Midbrain (tissue), 1 donor: Measurements from ENCODE around the gene CDH4.
"Not testable (repeated sequence)": the region's sequence is repeated elsewhere in the genome, so short reads cannot be mapped to it uniquely, and the experiment has no call there.

Source experiments
- DNase-seq: peaks from one replicate; lab custom pipeline; 2025; lab: John Stamatoyannopoulos, UW

CDH4 gene

DNA sequence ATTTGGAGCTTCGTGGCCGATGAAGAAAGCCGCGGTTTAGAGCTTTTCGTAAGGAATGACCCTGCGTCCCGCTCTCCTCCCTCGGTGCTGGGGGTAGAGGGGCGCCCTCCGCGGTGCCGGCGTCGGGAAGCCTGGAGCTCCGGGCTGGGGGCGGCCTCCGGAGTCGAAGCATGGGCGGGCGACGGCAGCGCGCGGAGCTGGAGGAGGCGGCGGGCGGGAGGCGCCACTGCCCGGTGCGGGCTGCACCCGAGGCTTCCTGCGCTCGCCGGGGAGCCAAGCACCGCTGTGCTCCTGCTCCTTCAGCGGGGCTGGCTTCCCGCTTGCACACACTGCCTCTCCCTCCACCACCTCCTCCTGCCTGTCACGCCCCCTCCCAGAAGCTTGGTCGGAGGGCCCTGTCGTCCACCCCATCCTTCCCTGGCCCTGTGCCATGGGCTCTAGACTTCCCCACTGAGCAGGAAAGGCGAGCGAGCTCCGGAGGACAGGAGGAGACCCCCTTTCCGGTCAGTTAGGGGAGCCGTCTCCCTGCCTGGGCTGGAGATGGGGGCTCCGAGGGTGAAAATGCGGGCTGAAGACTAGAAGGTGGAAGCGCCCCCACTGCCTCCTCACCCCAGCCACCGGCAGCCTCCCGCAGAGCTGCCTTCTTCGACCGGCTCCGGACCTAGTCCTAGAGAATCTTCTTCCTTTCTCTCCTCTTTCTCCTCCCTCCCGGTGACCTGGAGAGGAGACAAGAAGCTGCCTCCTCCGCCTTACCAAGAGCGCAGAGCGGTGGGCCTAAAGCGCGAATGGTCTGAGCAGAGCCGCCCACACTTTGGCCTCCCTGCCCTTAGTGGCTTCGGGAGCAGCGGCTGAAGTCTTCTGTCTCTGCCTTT is 1.8 kb downstream of the CDH4 start:
- no peak for DNase-seq

DNA sequence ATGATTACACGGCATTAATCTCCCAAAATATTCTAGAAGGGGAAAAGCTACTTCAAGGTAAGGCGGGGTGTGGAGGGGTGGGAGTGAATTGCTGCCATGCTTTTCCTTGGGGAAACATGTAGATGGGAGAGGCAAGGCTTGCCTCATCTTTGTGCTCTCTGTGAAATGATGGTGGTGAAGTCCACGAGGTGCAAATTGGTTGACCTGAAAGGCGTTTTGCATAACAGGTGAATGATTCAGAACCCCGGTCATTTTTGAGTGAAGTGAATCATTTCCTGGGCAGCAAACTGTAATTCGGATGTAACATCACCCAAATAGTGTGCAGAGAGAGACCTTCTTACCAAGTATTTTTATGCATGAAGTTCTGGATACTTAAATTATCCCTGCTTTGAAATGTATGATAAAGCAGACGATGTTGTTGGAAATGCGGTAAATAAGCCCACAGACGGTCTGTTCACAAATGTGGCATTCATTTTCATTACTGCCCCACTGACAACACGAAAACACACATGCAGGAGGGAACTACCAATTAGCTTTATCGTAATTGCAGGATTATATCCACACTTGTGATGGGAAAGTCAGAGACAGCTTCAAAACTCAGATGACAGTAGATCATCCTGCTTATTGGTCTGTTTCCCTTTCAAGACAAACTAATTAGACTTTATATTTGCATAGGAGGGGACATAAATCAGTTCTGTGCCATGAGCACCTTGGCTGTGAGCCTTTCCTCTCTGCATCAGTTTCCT is 3.0 kb downstream of the CDH4 start:
- no peak for DNase-seq

DNA sequence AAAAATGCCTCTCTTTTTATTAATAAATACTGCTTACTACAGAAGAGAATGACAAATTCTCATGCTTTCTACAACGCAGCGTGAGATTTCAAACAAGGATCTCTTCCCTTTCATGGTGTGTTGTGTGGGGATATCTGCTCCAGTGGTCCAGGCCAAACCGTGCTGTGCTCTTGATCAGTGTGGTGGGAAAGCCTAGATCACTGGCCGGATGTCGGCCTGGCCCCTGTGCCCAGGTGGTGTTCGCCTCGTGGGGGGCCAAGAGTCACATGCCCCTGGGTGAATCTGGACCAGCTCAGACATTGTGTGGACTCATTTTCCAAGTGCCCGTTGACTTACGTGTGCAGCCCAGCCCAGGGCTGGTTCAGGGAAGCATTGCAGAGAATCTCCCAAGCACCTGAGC is 4.3 kb downstream of the CDH4 start:
- no peak for DNase-seq

DNA sequence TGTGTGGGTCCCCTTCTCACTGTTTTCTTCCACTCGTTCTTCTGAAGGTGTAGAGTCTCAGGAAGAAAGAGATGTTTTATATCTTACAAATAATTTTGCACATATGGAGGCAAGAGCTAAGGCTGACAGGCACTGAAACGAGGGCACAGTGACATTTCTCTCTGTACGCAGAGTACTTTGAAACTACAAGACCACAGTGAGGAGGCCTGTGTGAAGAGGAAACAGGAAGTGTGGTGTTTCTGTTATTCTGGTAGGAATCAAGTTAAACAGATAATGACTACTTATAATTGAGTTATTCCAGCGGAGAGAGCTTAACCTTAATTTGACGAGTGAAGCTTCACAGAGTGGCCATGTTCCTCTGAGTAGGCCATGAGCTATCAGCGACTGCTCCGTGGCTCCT is 4.8 kb downstream of the CDH4 start:
- no peak for DNase-seq

DNA sequence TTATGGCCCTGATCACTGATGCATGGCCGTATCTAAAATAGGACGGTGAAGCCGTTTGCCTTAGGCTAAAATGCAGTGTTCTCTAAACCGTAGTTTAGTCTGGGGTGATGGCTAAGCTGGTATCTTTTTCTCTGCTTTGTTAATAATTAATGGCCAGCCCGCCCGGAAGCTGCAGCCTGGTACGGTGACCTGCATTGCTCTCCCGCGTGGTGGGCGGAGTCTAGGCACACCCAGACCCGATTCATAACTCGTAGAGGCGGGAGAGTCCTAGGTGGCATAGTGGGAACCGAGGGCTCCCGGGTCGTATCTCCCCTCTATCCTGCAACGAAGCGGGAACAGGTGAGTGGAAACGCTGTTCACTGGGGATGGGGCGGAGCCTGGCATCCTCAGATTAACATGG is 5.5 kb downstream of the CDH4 start:
- no peak for DNase-seq

DNA sequence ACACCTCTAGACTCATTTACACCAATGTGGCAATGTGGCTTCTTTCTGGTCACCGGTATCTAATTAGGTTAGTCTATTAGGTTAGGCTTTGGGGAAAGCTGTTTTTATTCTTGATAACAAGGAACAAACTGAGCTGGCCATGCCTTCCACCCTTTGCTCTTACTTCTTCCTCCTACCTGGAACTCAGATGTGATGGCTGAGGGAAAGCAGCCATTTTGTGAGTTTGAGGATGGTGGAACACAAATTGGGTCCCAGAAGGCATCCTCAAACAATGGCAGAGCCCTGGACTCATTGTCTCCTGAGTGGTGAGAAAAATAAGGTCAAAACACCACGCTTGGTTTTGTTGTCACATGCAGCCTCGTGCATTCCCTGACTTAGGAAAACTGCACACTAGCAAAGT is 7.7 kb downstream of the CDH4 start:
- no peak for DNase-seq

DNA sequence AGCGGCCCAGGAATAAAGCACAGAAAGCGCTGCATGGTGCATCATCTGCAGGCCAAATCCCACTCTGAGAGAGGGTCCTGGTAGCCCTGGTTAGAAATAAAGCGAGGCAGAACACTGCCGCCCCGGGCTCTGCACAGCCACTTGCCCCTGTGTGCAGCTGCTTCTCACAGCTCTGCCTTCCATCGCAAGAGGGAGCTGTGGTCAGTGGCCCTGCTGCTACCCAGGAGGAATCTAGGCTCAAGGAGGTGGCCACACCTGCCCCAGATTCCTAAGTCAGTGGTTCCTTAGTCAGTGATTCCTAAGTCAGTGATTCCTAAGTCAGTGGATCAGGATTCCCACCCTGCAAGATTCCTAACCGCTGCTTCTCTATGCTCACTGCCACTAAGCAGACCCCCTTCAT is 8.8 kb downstream of the CDH4 start:
- no peak for DNase-seq

DNA sequence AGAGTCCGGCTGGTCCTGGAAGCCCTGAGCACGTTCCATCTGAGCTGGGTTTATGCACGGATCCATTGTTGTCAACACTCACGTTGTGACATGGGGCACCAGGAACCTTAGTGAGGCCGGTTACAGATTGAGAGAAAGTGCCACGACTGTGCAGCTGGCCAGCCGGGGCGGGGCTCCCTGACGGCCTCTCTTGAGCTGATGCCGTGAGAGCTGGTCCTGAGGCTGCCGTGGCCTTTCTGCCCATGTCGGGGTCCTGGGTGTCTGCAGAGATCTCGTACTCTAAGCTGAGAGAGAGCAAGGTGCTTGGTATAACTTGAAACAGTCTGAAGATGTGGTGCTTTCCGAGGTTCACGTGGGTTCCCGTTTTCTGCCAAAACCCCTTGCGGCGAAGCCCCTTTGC is 10.0 kb downstream of the CDH4 start:
- DNase-seq: no peak

DNA sequence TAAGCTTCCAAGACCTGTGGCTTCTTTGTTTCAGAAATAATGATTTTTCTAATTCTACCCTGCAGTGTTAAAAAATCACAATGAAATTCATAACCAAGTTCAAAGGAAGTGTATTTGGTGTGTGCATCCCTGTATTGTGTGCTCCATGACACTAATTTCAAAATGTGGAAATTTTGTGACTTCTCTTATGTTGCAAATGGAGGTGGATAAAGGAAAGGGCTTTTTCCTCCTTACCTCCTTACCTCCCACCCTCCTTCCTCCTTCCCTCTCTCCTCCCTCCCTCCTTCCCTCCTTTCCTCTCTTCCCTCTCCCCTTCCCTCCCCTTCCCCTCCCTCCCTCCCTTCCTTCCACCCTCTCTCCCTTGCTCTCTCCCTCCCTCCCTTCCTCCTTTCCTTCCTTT is 10.5 kb downstream of the CDH4 start:
- DNase-seq: no peak

DNA sequence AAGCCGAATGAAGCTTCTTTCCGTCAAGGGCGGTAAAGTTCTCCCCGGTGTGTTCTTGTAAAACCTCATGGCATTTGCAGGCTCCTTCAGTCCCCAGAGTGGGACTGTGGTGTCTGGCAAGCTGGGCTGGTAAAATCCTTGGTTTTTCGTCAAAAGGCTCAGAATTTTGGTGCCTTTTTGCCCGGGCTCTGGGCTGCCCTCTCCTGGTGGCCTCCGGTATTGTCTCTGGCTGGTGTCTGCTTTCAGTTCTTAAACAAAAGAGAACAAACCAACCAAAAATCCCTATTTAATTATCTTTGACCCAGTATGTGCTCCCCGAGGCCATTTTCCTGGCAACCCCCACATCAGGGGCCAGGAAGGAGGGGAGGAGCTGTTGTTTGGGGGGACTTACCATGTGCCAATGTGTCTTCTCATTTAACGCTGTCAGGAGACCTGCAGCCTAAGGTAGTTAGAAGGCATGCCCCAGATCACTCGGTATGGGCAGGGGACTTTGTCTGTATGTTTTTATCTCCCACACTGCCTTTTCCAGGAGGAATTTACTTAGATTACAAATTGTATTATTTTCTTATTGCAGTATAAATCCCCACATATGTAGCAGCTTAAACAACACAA is 11.1 kb downstream of the CDH4 start:
- DNase-seq: peak; percentile 24

DNA sequence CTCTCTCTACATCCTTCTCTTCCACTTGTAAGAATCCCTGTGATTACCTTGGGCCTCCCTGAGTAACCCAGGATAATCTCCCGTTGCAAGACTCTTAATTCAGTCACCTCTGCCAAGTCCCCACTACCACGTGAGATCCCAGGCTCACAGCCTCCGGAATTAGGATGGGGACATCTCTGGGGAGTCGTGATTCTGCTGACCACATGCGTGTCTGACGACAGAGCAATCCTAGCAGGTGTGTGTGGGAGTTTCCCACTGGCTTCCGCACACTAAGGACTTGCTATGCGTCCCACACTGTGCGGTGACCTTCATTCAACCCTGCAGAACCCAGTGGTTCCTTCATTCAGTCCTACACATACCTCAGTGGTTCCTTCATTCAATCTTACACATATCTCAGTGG is 11.9 kb downstream of the CDH4 start:
- DNase-seq: no peak

DNA sequence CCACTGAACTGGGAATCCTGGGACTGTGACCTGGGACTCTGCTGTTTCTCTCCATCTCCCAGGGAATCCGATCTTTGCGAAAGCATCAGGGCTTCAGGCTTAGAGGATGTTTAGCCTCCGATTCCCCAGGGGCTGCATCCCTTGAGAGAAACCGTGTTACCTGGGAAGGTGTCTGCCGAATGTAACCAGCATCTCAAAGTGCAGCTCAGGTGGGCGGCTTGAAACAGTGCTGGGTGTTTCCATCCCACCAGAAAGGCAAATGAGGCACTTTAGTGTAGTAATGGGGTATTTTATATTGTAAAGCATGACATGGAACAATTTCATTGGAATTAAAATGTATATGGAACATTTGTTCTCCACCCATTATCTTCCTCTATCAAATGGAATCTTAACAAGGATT is 15.2 kb downstream of the CDH4 start:
- no peak for DNase-seq

DNA sequence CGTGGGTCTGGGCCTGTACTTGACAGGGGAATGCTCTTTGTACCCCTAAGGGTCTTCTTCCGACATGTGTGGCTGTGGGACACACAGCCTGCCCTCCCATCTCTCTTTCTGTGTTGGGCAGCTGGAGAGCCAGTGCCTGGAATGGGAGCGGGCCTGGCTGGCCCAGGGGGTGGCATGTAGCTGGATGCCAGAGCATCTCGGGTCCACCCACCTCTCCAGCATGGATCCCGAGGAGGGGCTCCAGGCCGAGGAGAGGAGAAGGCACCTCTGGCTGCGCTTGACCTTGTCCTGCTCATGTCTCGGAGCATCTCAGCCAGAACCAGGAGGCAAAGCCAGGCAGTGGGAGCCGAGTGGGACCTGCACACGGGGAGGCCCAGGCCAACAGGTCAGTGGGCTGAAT is 16.0 kb downstream of the CDH4 start:
- no peak for DNase-seq

DNA sequence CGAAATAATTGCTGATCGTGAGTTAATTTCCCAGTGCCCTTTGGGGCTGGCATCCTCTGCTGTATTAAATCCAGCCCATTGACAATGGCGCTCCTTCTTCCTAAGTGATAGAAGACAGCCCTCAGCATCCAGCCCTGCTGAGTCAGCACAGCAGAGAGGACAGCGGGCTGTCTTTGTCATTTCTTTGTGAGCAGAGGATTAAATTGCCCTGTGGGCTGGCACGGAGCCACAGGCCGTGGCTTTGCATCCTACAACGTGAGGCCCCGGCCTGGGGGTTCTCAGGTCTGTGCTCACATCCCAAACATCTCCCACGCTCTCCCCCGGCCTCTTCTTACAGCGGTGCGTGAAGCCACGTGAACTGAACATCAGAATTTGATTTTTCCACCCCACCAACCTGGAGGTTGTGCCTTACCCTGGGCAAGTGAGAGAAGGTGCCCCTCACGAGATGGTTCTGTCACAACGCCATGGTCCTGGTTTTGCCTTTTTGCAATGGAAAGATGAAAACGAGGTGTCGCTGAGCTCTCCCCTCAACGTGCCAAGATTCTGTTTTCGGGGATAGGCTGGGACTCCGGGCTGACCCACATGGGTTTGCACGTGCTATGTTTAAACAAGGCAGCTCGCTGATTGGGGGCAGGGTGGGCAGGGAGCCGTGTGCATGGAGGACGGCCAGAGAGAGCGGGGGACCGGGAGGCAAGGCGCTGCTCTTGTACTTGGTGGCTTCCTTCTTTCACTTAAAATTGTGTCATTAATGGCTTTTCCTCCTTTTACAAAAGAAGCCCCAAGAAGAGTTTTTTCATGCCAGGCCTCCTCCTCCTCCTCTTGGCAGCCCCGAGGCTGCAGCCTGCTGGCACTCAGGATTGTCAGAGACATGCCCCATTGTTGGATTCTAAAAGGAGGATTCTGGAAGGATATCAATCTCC is 19.5 kb downstream of the CDH4 start:
- DNase-seq: peak; percentile 74

DNA sequence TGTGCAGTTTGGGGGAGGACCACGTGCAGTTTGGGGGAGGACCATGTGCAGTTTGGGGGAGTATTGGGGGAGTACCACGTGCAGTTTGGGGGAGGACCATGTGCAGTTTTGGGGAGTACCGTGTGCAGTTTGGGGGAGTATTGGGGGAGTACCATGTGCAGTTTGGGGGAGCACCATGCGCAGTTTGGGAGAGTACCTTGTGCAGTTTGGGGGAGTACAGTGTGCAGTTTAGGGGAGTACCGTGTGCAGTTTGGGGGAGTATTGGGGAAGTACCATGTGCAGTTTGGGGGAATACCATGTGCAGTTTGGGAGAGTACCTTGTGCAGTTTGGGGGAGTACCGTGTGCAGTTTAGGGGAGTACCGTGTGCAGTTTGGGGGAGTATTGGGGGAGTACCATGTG is 21.0 kb downstream of the CDH4 start:
- DNase-seq: not testable (repeated sequence)

DNA sequence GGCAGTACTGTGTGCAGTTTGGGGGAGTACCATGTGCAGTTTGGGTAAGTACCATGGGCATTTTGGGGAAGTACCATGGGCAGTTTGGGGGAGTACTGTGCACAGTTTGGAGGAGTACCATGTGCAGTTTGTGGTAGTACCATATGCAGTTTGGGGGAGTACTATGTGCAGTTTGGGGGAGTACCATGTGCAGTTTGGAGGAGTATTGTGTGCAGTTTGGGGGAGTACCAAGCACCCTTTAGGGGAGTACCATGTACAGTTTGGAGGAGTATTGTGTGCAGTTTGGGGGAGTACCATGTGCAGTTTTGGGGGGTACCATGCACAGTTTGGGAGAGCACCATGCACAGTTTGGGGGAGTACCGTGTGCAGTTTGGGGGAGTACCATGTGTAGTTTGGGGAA is 21.6 kb downstream of the CDH4 start:
- DNase-seq: not testable (repeated sequence)

DNA sequence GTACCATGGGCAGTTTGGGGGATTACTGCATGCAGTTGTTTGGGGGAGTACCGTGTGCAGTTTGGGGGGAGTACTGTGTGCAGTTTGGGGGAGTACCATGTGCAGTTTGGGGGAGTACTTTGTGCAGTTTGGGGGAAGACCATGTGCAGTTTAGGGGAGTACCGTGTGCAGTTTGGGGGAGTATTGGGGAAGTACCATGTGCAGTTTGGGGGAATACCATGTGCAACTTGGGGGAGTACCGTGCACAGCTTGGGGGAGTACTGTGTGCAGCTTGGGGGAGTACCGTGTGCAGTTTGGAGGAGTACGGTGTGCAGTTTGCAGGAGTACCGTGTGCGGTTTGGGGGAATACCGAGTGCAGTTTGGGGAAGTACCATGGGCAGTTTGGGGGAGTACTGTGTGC is 22.3 kb downstream of the CDH4 start:
- no peak for DNase-seq

DNA sequence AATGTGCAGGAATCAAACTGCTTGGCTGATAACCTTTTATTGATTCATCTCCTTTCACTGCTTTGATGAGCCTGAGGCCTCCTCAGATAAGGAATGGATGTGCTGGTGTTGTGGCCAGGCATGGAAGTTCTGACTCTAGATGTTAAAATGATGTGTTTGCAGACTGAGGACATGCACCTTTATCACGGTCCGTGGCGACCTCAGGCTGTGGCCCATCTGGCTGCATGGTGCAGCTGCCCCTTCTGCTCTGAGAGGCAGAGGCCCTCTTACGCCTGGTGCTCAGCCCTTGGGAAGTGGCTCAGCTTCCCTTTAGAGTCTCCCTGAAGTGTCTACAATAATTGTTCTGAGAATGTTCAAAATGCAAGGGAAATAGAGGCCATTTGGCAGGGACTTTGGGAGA is 26.2 kb downstream of the CDH4 start:
- DNase-seq: no peak

DNA sequence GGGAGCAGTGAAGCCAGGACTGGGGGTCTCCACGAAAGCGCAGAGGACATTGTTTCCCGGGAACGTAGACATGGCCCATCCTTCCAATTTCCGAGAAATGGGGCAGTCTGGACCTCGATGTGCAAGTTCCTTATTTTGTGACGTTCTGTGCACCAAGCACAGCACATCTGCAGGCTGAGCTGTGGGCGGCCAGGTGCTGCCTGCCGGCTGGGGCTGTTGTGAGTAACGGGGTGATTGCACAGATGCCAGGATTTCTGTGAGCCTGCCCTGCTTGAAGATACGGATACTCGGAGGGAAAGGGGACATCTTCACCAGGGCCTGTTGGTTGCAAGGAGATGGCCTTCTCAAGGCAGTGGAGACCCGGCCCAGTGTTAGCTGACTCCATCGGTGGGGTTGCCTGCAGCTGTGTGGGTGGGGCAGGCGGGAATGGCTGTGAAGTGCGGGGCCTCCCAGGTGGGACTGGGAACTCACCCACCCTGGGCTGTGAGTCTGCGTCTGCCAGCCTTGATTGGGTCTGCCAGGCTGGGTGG is 27.6 kb downstream of the CDH4 start:
- DNase-seq: no peak

DNA sequence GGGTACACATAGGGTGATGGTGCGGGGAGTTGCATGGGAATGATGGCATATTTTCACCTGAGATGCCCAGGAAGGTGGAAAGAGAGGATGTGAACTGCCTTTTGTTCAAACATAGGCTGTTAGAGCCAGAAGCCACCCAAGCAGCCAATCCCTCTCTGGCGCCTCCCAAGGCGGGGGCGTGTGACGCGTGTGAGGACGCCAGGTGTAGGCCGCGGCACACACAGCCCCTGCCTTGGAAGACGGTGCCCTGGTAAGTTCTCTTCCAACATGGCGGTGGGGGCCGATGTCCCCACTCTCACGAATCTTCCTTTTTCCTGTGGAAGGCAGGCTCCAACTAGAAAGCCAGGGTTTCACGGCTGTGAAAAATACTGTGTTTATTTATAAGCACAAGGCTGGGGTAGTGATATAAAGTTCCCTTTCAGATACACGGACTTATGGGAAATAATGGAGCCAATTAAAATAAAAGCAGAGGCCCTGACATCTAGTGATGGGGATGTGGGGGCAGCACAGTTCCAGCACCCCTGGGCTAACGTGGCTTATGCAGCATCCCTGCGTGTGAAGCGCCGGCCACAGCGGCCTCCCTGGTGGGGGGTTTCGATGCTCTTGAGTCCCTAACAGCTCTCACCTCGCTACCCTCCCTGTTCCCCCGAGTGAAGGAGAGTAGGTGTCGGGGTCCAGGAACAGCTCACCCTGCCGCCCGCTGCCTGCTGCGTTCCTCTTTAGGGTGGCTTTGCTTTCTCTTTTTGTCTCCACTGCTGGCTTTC is 28.3 kb downstream of the CDH4 start:
- no peak for DNase-seq

DNA sequence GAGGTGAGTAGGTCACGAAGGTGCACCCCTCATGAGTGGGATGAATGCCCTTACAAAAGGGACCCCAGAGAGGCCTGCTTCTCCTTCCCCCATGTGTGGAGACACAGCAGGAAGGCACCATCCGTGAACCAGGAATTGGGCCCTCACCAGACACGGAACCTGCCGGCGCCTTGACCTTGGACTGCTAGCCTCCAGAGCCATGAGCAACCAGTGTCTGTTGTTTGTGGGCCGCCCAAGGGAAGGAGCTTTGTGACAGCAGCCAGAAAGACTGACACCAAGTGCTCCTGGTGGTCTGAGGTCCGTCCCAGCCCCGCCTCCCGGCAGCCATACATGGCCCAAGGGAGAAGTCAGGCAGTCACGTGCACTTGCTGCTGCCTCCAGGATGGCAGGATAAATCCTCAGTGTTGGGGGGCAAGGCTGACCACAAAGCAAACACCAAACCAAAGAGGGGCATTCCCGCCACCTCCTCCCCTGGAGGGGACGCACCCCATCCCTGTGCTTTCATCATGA is 29.3 kb downstream of the CDH4 start:
- DNase-seq: no peak
